ENCODE data around the gene CHMP3.
A peak's percentile ranks its signal among the peaks of the same experiment; 100 is the strongest.

DNA sequence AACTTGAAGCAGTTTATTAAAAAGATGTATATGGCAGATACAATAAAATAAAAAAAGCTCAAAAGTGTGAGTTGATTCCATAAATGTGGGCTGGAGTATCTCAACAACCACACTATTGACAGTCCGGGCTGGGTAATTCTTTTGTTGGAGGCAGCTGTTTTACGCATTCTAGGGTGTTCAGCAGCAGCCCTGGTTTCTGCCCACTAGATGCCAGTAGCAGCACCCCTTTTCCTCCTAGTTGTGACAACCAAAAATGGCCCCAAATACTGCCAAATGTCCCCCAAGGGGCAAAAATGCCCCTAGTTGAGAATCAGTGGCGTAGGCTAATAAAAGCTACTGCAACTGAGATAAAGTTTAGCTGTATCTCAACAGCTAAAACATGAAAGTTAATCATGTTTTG is 44.8 kb downstream of the CHMP3 start:
- TF ChIP-seq, protein P1, sequence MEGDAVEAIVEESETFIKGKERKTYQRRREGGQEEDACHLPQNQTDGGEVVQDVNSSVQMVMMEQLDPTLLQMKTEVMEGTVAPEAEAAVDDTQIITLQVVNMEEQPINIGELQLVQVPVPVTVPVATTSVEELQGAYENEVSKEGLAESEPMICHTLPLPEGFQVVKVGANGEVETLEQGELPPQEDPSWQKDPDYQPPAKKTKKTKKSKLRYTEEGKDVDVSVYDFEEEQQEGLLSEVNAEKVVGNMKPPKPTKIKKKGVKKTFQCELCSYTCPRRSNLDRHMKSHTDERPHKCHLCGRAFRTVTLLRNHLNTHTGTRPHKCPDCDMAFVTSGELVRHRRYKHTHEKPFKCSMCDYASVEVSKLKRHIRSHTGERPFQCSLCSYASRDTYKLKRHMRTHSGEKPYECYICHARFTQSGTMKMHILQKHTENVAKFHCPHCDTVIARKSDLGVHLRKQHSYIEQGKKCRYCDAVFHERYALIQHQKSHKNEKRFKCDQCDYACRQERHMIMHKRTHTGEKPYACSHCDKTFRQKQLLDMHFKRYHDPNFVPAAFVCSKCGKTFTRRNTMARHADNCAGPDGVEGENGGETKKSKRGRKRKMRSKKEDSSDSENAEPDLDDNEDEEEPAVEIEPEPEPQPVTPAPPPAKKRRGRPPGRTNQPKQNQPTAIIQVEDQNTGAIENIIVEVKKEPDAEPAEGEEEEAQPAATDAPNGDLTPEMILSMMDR (IDR thresholded peaks at IDR 0.05; ENCODE audit: control extremely low read depth in 1 of 3, insufficient read depth in 1 of 3, low read depth in 1 of 3, low read length in 3 of 3) = peak; percentile 50 to 71 (median 53)
- TF ChIP-seq SIN3A (conservative IDR thresholded peaks at IDR 0.05 in 1 of 2, IDR thresholded peaks at IDR 0.05 in 1 of 2; ENCODE audit: low read depth in 1 of 2, low read length in 2 of 2) = no peak
- no peak for TF ChIP-seq SAP30 (IDR thresholded peaks at IDR 0.05; ENCODE audit: insufficient read depth, insufficient replicate concordance, low read length)
- no peak for TF ChIP-seq TAF1 (IDR thresholded peaks at IDR 0.05; ENCODE audit: low read depth, low read length)
- TF ChIP-seq EGR1 (IDR thresholded peaks at IDR 0.05; ENCODE audit: borderline replicate concordance, low read depth, low read length) = no peak
- no peak for TF ChIP-seq SP2 (IDR thresholded peaks at IDR 0.05; ENCODE audit: low read length)
- TF ChIP-seq CREB1 (IDR thresholded peaks at IDR 0.05) = no peak
- no peak for TF ChIP-seq EZH2 (IDR thresholded peaks at IDR 0.05; ENCODE audit: low read depth, low read length, severe bottlenecking)

Data from H1 (cell line).